Transverse colon (tissue), 4 donors: Measurements from ENCODE around the gene FOXA2. TPM values are rescaled to one million over a fixed set of nuclear protein-coding genes. Genes with fewer than 3 reads are reported as not detected.

Experiments
- DNase-seq: peaks from one replicate; pipeline ENCODE4 v3.0.0-alpha.2; 2019
- H3K27ac ChIP-seq, 4 donors: fragments of 200-600 bp; sonication (generic); 2 replicates each; pipeline ENCODE4 v1.5.1; 2016 to 2018; ENCODE audit warnings: inconsistent platforms in 4 of 4
- H3K27me3 ChIP-seq: fragments of 200-600 bp; sonication (generic); 2 replicates; pipeline ENCODE4 v1.5.1; 2017; ENCODE audit warnings: inconsistent platforms
- H3K36me3 ChIP-seq, 4 donors: fragments of 200-600 bp; sonication (generic); 2 replicates each; pipeline ENCODE4 v1.5.1; 2017 to 2019; ENCODE audit warnings: inconsistent platforms in 4 of 4
- H3K4me1 ChIP-seq, 4 donors: fragments of 200-600 bp; sonication (generic); 2 replicates each; pipeline ENCODE4 v1.5.1; 2017 to 2020; ENCODE audit warnings: inconsistent platforms in 4 of 4
- H3K4me3 ChIP-seq, 4 donors: fragments of 200-600 bp; sonication (generic); 1 replicate in 1 of 4; 2 replicates in 3 of 4; pipeline versions ENCODE4 v1.5.1 to v1.6.1; 2017 to 2019; ENCODE audit warnings: inconsistent platforms in 4 of 4
- H3K9me3 ChIP-seq, 2 donors: fragments of 200-600 bp; sonication (generic); 2 replicates each; pipeline ENCODE4 v1.5.1; 2017 to 2019; ENCODE audit warnings: inconsistent platforms in 2 of 2
- CTCF ChIP-seq, 5 experiments: fragments of 200-600 bp in 3 of 5; fragments of 450-650 bp in 2 of 5; sonication (generic) in 3 of 5; IDR thresholded peaks; 1 replicate in 2 of 5; 2 replicates in 3 of 5; pipeline ENCODE4 v1.5.1; 2016 to 2017; ENCODE audit warnings: antibody characterized with exemption in 5 of 5, inconsistent platforms in 3 of 5, mild to moderate bottlenecking in 2 of 5, moderate library complexity in 1 of 5
- EP300 ChIP-seq: sonication (generic); formaldehyde crosslinking; IDR thresholded peaks from one replicate; pipeline ENCODE4 v1.6.1; 2017; ENCODE audit warnings: antibody characterized with exemption, low read depth
- POLR2A ChIP-seq: fragments of 450-650 bp; IDR thresholded peaks from one replicate; pipeline ENCODE4 v1.6.1; 2016; ENCODE audit warnings: antibody characterized with exemption, mild to moderate bottlenecking, moderate library complexity
- POLR2AphosphoS5 ChIP-seq, 3 donors: sonication (generic); formaldehyde crosslinking; IDR thresholded peaks; one replicate each; pipeline ENCODE4 v1.6.1; 2016; ENCODE audit warnings: antibody characterized with exemption in 3 of 3
- WGBS, 2 donors: methylation state at CpG; one replicate each; pipeline ENCODE4 v1.1.5; 2018; ENCODE audit warnings: low coverage in 1 of 2; 5-methylcytosine and 5-hydroxymethylcytosine counted together
- in situ Hi-C, 4 donors: fragments of 200-750 bp; cut with MboI; loops; one replicate each; pipeline versions ENCODE4 v1.15.0 to v1.15.1; 2017; ENCODE audit warnings: low sequenced_read_pairs in 3 of 4, low pct_ligation_motif_present in 1 of 4, low pct_unique_long_range_greater_than_20kb in 1 of 4
- intact Hi-C: fragments of 100-400 bp; cut with DNase I; formaldehyde crosslinking; loops from one replicate; pipeline ENCODE4 v1.15.1; 2023; ENCODE audit warnings: low total_unique reads
- total RNA-seq, 4 donors: library from RNA; depleted of rRNA; stranded (reverse); fragments of >200 nt; gene quantifications; one replicate each; pipeline ENCODE4 v1.1.0, GENCODE V29; 2016

The FOXA2 gene
- total RNA-seq, 4 donors from 2014 or later: 10.5 to 16.1 (median 12.6) TPM

GRCh38 chr20:22626496-22626895 is 42.1 kb upstream of the FOXA2 start:
- no peak for TF ChIP-seq EP300
- no peak for TF ChIP-seq POLR2A
- no peak for TF ChIP-seq CTCF (IDR thresholded peaks at IDR 0.05)
- Histone ChIP-seq H3K27ac (no peak overlapping the region), H3K27me3 (no peaks in the 10 kb centered on the region), H3K4me1 (no peaks in the 10 kb centered on the region), H3K4me3 (no peak overlapping the region), H3K9me3 (no peaks in the 10 kb centered on the region), H3K36me3 (no peaks in the 10 kb centered on the region)
- 50 to 81% methylated on average over 1 of the region's 1 CpG for WGBS, 2 donors
- intact Hi-C loops (loop anchor here (5.0 kb wide), 1 partner anchor 1421 kb away; no protein-coding TSS in a partner anchor), in situ Hi-C loops (no loop called here)
- no peak for DNase-seq

- Histone ChIP-seq H3K27me3 (peaks cover 15% of the 10 kb centered on the region), H3K4me1 (no peaks in the 10 kb centered on the region), H3K36me3 (no peaks in the 10 kb centered on the region), H3K4me3 (no peak overlapping the region), H3K9me3 (no peaks in the 10 kb centered on the region), H3K27ac (no peak overlapping the region)
- intact Hi-C loops: no loop called here
- no peak for DNase-seq
- 72 to 90% methylated on average over 2 to 6 of the region's 6 CpGs for WGBS, 2 donors
- in situ Hi-C loops: no loop called here
- TF ChIP-seq POLR2AphosphoS5 (IDR thresholded peaks at IDR 0.05) (no peak), POLR2A (no peak), CTCF (IDR thresholded peaks at IDR 0.05) (no peak), EP300 (no peak)
Measured at GRCh38 chr20:22623211-22623610, 38.8 kb upstream of the FOXA2 start.

- Histone ChIP-seq H3K36me3 (no peaks in the 10 kb centered on the region), H3K4me3 (no peak overlapping the region), H3K9me3 (no peaks in the 10 kb centered on the region), H3K27me3 (peaks cover 28% of the 10 kb centered on the region), H3K27ac (no peak overlapping the region), H3K4me1 (no peaks in the 10 kb centered on the region)
- in situ Hi-C loops: no loop called here
- no peak for DNase-seq
- WGBS, 2 donors: 75 to 83% methylated on average over 2 to 9 of the region's 9 CpGs
- TF ChIP-seq POLR2A: no peak
- no peak for TF ChIP-seq CTCF (IDR thresholded peaks at IDR 0.05)
- TF ChIP-seq POLR2AphosphoS5 (IDR thresholded peaks at IDR 0.05): no peak
- no peak for TF ChIP-seq EP300
- intact Hi-C loops: no loop called here
Measured at GRCh38 chr20:22620342-22620741, 36.0 kb upstream of the FOXA2 start.

GRCh38 chr20:22619806-22620205 is 35.4 kb upstream of the FOXA2 start:
- in situ Hi-C loops (no loop called here), intact Hi-C loops (no loop called here)
- Histone ChIP-seq H3K9me3 (no peaks in the 10 kb centered on the region), H3K4me3 (no peak overlapping the region), H3K27me3 (peaks cover 28% of the 10 kb centered on the region), H3K27ac (no peak overlapping the region), H3K4me1 (no peaks in the 10 kb centered on the region), H3K36me3 (no peaks in the 10 kb centered on the region)
- no peak for TF ChIP-seq CTCF (IDR thresholded peaks at IDR 0.05)
- 65 to 81% methylated on average over 6 of the region's 6 CpGs for WGBS, 2 donors
- DNase-seq: no peak
